Hematopoietic multipotent progenitor cell treated with erythropoietin and hydrocortisone succinate and interleukin-3 and kit ligand, for 8 days (in vitro differentiated cells): ENCODE measurements around the gene WASF2.
"Not testable (repeated sequence)": the region's sequence is repeated elsewhere in the genome, so short reads cannot be mapped to it uniquely, and the experiment has no call there.

ENCODE experiments used
- DNase-seq: peaks from one replicate; pipeline ENCODE4 v3.0.0-alpha.2; 2015

The WASF2 gene

GRCh38 chr1:27491748-27492700 is 2.1 kb upstream of the WASF2 start:
- DNase-seq = no peak

- peak; percentile 47 for DNase-seq
Observed at GRCh38 chr1:27489501-27489972, 430 bp downstream of the WASF2 start.

GRCh38 chr1:27487966-27488884 is 1.7 kb downstream of the WASF2 start:
- DNase-seq = peak; percentile 54

GRCh38 chr1:27485363-27485762 is 4.6 kb downstream of the WASF2 start:
- no peak for DNase-seq

GRCh38 chr1:27483659-27484058 is 6.3 kb downstream of the WASF2 start:
- DNase-seq = no peak

- no peak for DNase-seq
Observed at GRCh38 chr1:27481994-27482620, 7.9 kb downstream of the WASF2 start.

GRCh38 chr1:27478098-27478497 is 11.9 kb downstream of the WASF2 start:
- no peak for DNase-seq

- no peak for DNase-seq
Observed at GRCh38 chr1:27476237-27476636, 13.7 kb downstream of the WASF2 start.

- DNase-seq = no peak
Observed at GRCh38 chr1:27475720-27476119, 14.2 kb downstream of the WASF2 start.

GRCh38 chr1:27473755-27474154 is 16.2 kb downstream of the WASF2 start:
- DNase-seq = no peak

GRCh38 chr1:27472098-27472497 is 17.9 kb downstream of the WASF2 start:
- not testable (repeated sequence) for DNase-seq

- DNase-seq = no peak
Observed at GRCh38 chr1:27471477-27471876, 18.5 kb downstream of the WASF2 start.

GRCh38 chr1:27469334-27469733 is 20.6 kb downstream of the WASF2 start:
- no peak for DNase-seq

- not testable (repeated sequence) for DNase-seq
Observed at GRCh38 chr1:27468378-27468777, 21.6 kb downstream of the WASF2 start.

- no peak for DNase-seq
Observed at GRCh38 chr1:27464926-27465647, 24.9 kb downstream of the WASF2 start.

- DNase-seq = not testable (repeated sequence)
Observed at GRCh38 chr1:27463916-27464315, 26.1 kb downstream of the WASF2 start.

- DNase-seq = not testable (repeated sequence)
Observed at GRCh38 chr1:27458521-27458920, 31.4 kb downstream of the WASF2 start.

- DNase-seq = no peak
Observed at GRCh38 chr1:27455139-27455811, 34.7 kb downstream of the WASF2 start.

GRCh38 chr1:27454610-27455009 is 35.4 kb downstream of the WASF2 start:
- DNase-seq = no peak

- DNase-seq = no peak
Observed at GRCh38 chr1:27451343-27451742, 38.6 kb downstream of the WASF2 start.

- DNase-seq = no peak
Observed at GRCh38 chr1:27448982-27449381, 41.0 kb downstream of the WASF2 start.

GRCh38 chr1:27447883-27448282 is 42.1 kb downstream of the WASF2 start:
- no peak for DNase-seq
